Measurements from ENCODE around the gene CSTB.

DNA sequence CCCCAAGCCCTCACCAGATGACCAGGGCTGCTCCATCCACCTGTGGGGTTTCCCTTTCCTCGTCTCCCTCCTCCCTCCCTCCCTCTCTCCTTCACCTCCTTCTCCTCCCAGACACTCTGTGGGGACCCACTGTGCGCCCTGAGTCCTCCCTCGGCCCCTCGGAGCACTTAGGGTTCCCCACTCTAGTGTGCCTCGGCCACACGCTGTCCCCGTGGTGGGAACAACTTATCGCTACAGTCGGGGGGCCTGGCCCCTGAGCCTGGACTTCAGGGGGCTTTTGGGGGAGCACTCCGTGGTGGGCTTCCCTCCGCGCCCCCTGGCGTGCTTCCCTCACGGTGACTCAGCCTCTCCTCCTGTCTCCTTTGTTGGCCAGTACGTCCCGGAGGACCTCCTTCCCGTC lies 27.5 kb downstream of the CSTB start:
- no peak for TF ChIP-seq POLR2A (IDR thresholded peaks at IDR 0.05; ENCODE audit: low read depth, low read length)
- TF ChIP-seq SPI1 (IDR thresholded peaks at IDR 0.05; ENCODE audit: low read depth, low read length) = no peak
- TF ChIP-seq POLR2AphosphoS5 (IDR thresholded peaks at IDR 0.05; ENCODE audit: low read depth, low read length) = no peak
- no peak for TF ChIP-seq TAF1 (IDR thresholded peaks at IDR 0.05; ENCODE audit: low read depth, low read length)
- no peak for TF ChIP-seq PAX5 (IDR thresholded peaks at IDR 0.05; ENCODE audit: insufficient read depth, low read length, severe bottlenecking)

Measured in GM12891 (cell line).